Left lung (tissue), 10 donors: ENCODE data around the gene PRPF38B. TPM values are rescaled to one million over a fixed set of nuclear protein-coding genes. Genes with fewer than 3 reads are reported as not detected.

Source experiments
- ATAC-seq: fragments of 200-7000 bp; cut with Tn5 transposase; one replicate; pipeline ENCODE4 v1.9.1; 2020; ENCODE audit warnings: moderate library complexity
- DNase-seq, 4 donors: peaks; one replicate each; pipeline ENCODE4 v3.0.0-alpha.2; 2013 to 2020
- H3K27ac ChIP-seq, 2 donors: fragments of 200-600 bp; sonication (generic) in 1 of 2; one replicate each; pipeline versions ENCODE4 v1.5.0 to v1.8.0; 2020 to 2021
- H3K27me3 ChIP-seq, 2 donors: fragments of 200-600 bp; sonication (generic) in 1 of 2; one replicate each; pipeline versions ENCODE4 v1.5.0 to v1.8.0; 2020 to 2021
- H3K36me3 ChIP-seq, 2 donors: fragments of 200-600 bp; sonication (generic) in 1 of 2; one replicate each; pipeline versions ENCODE4 v1.5.0 to v1.8.0; 2020 to 2021
- H3K4me1 ChIP-seq, 2 donors: fragments of 200-600 bp; one replicate each; pipeline ENCODE4 v1.8.0; 2021
- H3K4me3 ChIP-seq, 2 donors: fragments of 200-600 bp; sonication (generic) in 1 of 2; one replicate each; pipeline versions ENCODE4 v1.5.0 to v1.8.0; 2020 to 2021; ENCODE audit warnings: mild to moderate bottlenecking in 1 of 2
- H3K9me3 ChIP-seq, 2 donors: fragments of 200-600 bp; sonication (generic) in 1 of 2; one replicate each; pipeline versions ENCODE4 v1.5.0 to v1.8.0; 2020 to 2021
- intact Hi-C, 2 donors: fragments of 100-400 bp; cut with DNase I; formaldehyde crosslinking; loops; one replicate each; pipeline versions ENCODE4 v1.11.2 to v1.14.2; 2022
- polyA plus RNA-seq, 6 donors: library from polyadenylated mRNA; unstranded; fragments of 120-200 nt; gene quantifications; one replicate each; pipeline ENCODE4 v1.2.1, GENCODE V29; 2013; ENCODE audit not compliant: insufficient read length in 6 of 6
- total RNA-seq, 2 donors: library from RNA; stranded (reverse); fragmentation: NEBNext Ultra II Directional; extraction: Animal tissue kit (Norgen Biotek cat#: 25700); gene quantifications; one replicate each; pipeline ENCODE4 v1.2.1, GENCODE V29; 2021
- TF ChIP-seq, protein P1 (sequence below), 2 donors: fragments of 200-600 bp; sonication (generic) in 1 of 2; IDR thresholded peaks; one replicate each; pipeline versions ENCODE4 v1.5.0 to v1.8.0; 2021; ENCODE audit warnings: antibody characterized with exemption in 2 of 2
- donor health status: DM: no; HTN: yes; CAD: no.
- donor health status: DM: no; HTN: no; CAD: no.

The PRPF38B gene
- total and polyA plus RNA-seq, 8 donors = 24.7 to 95.5 (median 86.2) TPM

- intact Hi-C loops = loop anchor here in 1 of 2 donors (5.0 kb wide), 1 partner anchor 133 kb away; no protein-coding TSS in a partner anchor
- TF ChIP-seq, protein P1, sequence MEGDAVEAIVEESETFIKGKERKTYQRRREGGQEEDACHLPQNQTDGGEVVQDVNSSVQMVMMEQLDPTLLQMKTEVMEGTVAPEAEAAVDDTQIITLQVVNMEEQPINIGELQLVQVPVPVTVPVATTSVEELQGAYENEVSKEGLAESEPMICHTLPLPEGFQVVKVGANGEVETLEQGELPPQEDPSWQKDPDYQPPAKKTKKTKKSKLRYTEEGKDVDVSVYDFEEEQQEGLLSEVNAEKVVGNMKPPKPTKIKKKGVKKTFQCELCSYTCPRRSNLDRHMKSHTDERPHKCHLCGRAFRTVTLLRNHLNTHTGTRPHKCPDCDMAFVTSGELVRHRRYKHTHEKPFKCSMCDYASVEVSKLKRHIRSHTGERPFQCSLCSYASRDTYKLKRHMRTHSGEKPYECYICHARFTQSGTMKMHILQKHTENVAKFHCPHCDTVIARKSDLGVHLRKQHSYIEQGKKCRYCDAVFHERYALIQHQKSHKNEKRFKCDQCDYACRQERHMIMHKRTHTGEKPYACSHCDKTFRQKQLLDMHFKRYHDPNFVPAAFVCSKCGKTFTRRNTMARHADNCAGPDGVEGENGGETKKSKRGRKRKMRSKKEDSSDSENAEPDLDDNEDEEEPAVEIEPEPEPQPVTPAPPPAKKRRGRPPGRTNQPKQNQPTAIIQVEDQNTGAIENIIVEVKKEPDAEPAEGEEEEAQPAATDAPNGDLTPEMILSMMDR (IDR thresholded peaks at IDR 0.05) = no peak
- no peak for DNase-seq
Measured at GRCh38 chr1:108645564-108646184, 46.4 kb upstream of the PRPF38B start.

GRCh38 chr1:108646265-108646647, 45.9 kb upstream of the PRPF38B start:
- ATAC-seq (no peak), DNase-seq (no peak)
- Histone ChIP-seq H3K4me1 (peaks cover 0 to 56% of the 10 kb centered on the region in 2 donors), H3K36me3 (no peaks in the 10 kb centered on the region), H3K4me3 (no peak overlapping the region), H3K9me3 (no peaks in the 10 kb centered on the region), H3K27ac (peak overlapping the region; percentile 75 to 97), H3K27me3 (no peaks in the 10 kb centered on the region)
- intact Hi-C loops = loop anchor here in 1 of 2 donors (5.0 kb wide), 1 partner anchor 134 kb away; no protein-coding TSS in a partner anchor
- TF ChIP-seq, protein P1 (IDR thresholded peaks at IDR 0.05) = no peak

More at GRCh38 chr1:108645564-108646184, 46.4 kb upstream of the PRPF38B start:
- peaks cover 0 to 56% of the 10 kb centered on the region in 2 donors for H3K4me1 ChIP-seq
- H3K4me3 ChIP-seq = no peak overlapping the region
- no peaks in the 10 kb centered on the region for H3K36me3 ChIP-seq
- H3K27me3 ChIP-seq = no peaks in the 10 kb centered on the region
- ATAC-seq = no peak
- H3K9me3 ChIP-seq = no peaks in the 10 kb centered on the region
- peak overlapping the region; percentile 75 to 97 for H3K27ac ChIP-seq

- Histone ChIP-seq H3K9me3 (no peaks in the 10 kb centered on the region), H3K4me1 (peaks cover 0 to 56% of the 10 kb centered on the region in 2 donors), H3K27me3 (no peaks in the 10 kb centered on the region), H3K4me3 (no peak overlapping the region), H3K27ac (peak overlapping the region; percentile 75 to 97), H3K36me3 (no peaks in the 10 kb centered on the region)
- intact Hi-C loops = loop anchor here in 1 of 2 donors (5.0 kb wide), 1 partner anchor 134 kb away; no protein-coding TSS in a partner anchor
- TF ChIP-seq, protein P1 (IDR thresholded peaks at IDR 0.05) = no peak
- DNase-seq (peak; percentile 51 to 93 (median 86)), ATAC-seq (peak; percentile 78)
Measured at GRCh38 chr1:108646648-108647269, 45.4 kb upstream of the PRPF38B start.

GRCh38 chr1:108653431-108654105, 38.5 kb upstream of the PRPF38B start:
- no peak overlapping the region for H3K27ac ChIP-seq
- H3K4me1 ChIP-seq = no peaks in the 10 kb centered on the region
- no peaks in the 10 kb centered on the region for H3K36me3 ChIP-seq
- no peak overlapping the region for H3K4me3 ChIP-seq
- no peaks in the 10 kb centered on the region for H3K27me3 ChIP-seq
- DNase-seq (no peak), ATAC-seq (no peak)
- H3K9me3 ChIP-seq = no peaks in the 10 kb centered on the region
- TF ChIP-seq, protein P1 (IDR thresholded peaks at IDR 0.05) = no peak
- intact Hi-C loops = no loop called here
